Neural progenitor cell (in vitro differentiated cells): ENCODE results near the gene RAC2. TPM values are rescaled to one million over a fixed set of nuclear protein-coding genes. Genes with fewer than 3 reads are reported as not detected.

Source experiments
- DNase-seq: peaks from one replicate; pipeline ENCODE4 v3.0.0-alpha.2; 2016; ENCODE audit warnings: low spot score
- H2AFZ ChIP-seq: fragments of 200-600 bp; sonication (generic); replicated peaks from 2 replicates; pipeline ENCODE4 v1.6.1; 2016; ENCODE audit warnings: antibody characterized with exemption
- H3F3A ChIP-seq: fragments of 200-600 bp; sonication (generic); 2 replicates; pipeline ENCODE4 v1.6.1; 2016; ENCODE audit warnings: antibody characterized with exemption, low read depth
- H3K27ac ChIP-seq: fragments of 200-600 bp; sonication (generic); 2 replicates; pipeline ENCODE4 v1.5.1; 2016; ENCODE audit warnings: mild to moderate bottlenecking
- H3K27me3 ChIP-seq: fragments of 200-600 bp; sonication (generic); 2 replicates; pipeline ENCODE4 v1.6.1; 2016; ENCODE audit warnings: mild to moderate bottlenecking, moderate library complexity
- H3K36me3 ChIP-seq: fragments of 200-600 bp; sonication (generic); 2 replicates; pipeline ENCODE4 v1.5.1; 2016
- H3K4me1 ChIP-seq: fragments of 200-600 bp; sonication (generic); 2 replicates; pipeline ENCODE4 v1.6.1; 2016; ENCODE audit warnings: mixed run types
- H3K4me2 ChIP-seq: fragments of 200-600 bp; sonication (generic); 2 replicates; pipeline ENCODE4 v1.6.1; 2016
- H3K4me3 ChIP-seq: fragments of 200-600 bp; sonication (generic); 2 replicates; pipeline ENCODE4 v1.5.1; 2016
- H3K79me2 ChIP-seq: fragments of 200-600 bp; sonication (generic); 2 replicates; pipeline ENCODE4 v1.6.1; 2016; ENCODE audit warnings: low read depth
- H3K9ac ChIP-seq: fragments of 200-600 bp; sonication (generic); 2 replicates; pipeline ENCODE4 v1.6.1; 2016
- H3K9me3 ChIP-seq: fragments of 200-600 bp; sonication (generic); 2 replicates; pipeline ENCODE4 v1.5.1; 2016; ENCODE audit warnings: low read depth
- H4K20me1 ChIP-seq: fragments of 200-600 bp; sonication (generic); 2 replicates; pipeline ENCODE4 v1.6.1; 2016; ENCODE audit warnings: low read depth
- H3K27ac Mint-ChIP-seq: 3 replicates; pipeline ENCODE4 v1.8.0; 2021; ENCODE audit warnings: mixed read lengths
- H3K27me3 Mint-ChIP-seq: 2 replicates; pipeline ENCODE4 v1.8.0; 2022; ENCODE audit warnings: low read depth, mild to moderate bottlenecking, inconsistent platforms, moderate library complexity, mixed read lengths; ENCODE audit not compliant: insufficient read depth
- H3K36me3 Mint-ChIP-seq: 3 replicates; pipeline ENCODE4 v1.8.0; 2021; ENCODE audit warnings: mixed read lengths
- H3K4me1 Mint-ChIP-seq: 3 replicates; pipeline ENCODE4 v1.8.0; 2021; ENCODE audit warnings: mixed read lengths
- H3K4me3 Mint-ChIP-seq: 3 replicates; pipeline ENCODE4 v1.8.0; 2021; ENCODE audit warnings: mild to moderate bottlenecking, moderate library complexity, mixed read lengths
- H3K9me3 Mint-ChIP-seq: 3 replicates; pipeline ENCODE4 v1.8.0; 2020; ENCODE audit warnings: mixed read lengths
- CTCF ChIP-seq: fragments of 200-600 bp; sonication (generic); IDR thresholded peaks from 2 replicates; pipeline ENCODE4 v1.5.1; 2017; ENCODE audit warnings: antibody characterized with exemption, mild to moderate bottlenecking
- EZH2 ChIP-seq: fragments of 200-600 bp; sonication (generic); IDR thresholded peaks from 2 replicates; pipeline ENCODE4 v1.6.1; 2017; ENCODE audit warnings: antibody characterized with exemption, mild to moderate bottlenecking, moderate library complexity
- EZH2phosphoT487 ChIP-seq: fragments of 200-600 bp; sonication (generic); IDR thresholded peaks from 2 replicates; pipeline ENCODE4 v1.6.1; 2017; ENCODE audit warnings: antibody characterized with exemption
- total RNA-seq: library from RNA; depleted of rRNA; stranded (reverse); fragments of >200 nt; gene quantifications from 2 replicates; pipeline ENCODE4 v1.2.3, GENCODE V29; 2015; ENCODE audit warnings: low replicate concordance

The RAC2 gene
- total RNA-seq, 1 donor from 2014 or later = 1.7 TPM

- TF ChIP-seq CTCF (no peak), EZH2 (no peak), EZH2phosphoT487 (no peak)
- Histone ChIP-seq H3K27ac (no peak overlapping the region), H3F3A (peaks cover 14% of the 10 kb centered on the region), H3K4me3 (no peak overlapping the region), H3K4me1 (peaks cover 17% of the 10 kb centered on the region), H3K27me3 (no peaks in the 10 kb centered on the region), H2AFZ (no peak overlapping the region), H3K36me3 (no peaks in the 10 kb centered on the region), H3K9ac (no peak overlapping the region), H3K79me2 (no peaks in the 10 kb centered on the region), H3K9me3 (no peaks in the 10 kb centered on the region), H3K4me2 (peak overlapping the region; percentile 65), H4K20me1 (no peaks in the 10 kb centered on the region)
- peak overlapping the region; percentile 44 for H3K4me3 Mint-ChIP-seq
- H3K4me1 Mint-ChIP-seq = peaks cover 37% of the 10 kb centered on the region
- peak overlapping the region; percentile 87 for H3K27ac Mint-ChIP-seq
- peaks cover under 1% of the 10 kb centered on the region for H3K27me3 Mint-ChIP-seq
- H3K9me3 Mint-ChIP-seq = no peaks in the 10 kb centered on the region
- H3K36me3 Mint-ChIP-seq = peaks cover 2% of the 10 kb centered on the region
- peak; percentile 85 for DNase-seq
Measured at GRCh38 chr22:37178350-37179125, 65.5 kb downstream of the RAC2 start.

DNA sequence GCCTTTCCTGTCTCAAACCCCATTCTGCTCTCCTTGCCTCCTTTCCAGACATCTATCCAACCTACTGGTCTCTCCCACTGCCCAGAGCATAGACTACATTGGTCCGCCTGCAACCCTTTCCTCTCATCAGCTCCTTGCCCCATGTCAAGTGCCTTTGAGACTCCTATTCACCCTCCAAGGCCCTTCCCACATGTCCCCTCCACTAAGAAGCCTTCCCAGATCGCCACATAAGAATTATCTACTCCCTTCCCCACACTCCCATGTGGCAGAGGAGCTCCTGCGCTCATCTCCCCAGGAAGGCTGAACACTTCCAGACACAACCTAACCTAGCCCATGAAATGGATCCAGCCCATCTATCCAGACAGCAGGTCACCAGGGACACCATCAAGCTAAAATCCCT lies 66.3 kb downstream of the RAC2 start:
- Mint-ChIP-seq H3K27me3 (no peaks in the 10 kb centered on the region), H3K9me3 (no peaks in the 10 kb centered on the region), H3K4me1 (peaks cover 37% of the 10 kb centered on the region), H3K36me3 (peaks cover 2% of the 10 kb centered on the region), H3K27ac (peak overlapping the region; percentile 87), H3K4me3 (peak overlapping the region; percentile 1)
- H2AFZ ChIP-seq = no peak overlapping the region
- no peak overlapping the region for H3K4me3 ChIP-seq
- H4K20me1 ChIP-seq = no peaks in the 10 kb centered on the region
- no peaks in the 10 kb centered on the region for H3K36me3 ChIP-seq
- H3F3A ChIP-seq = peaks cover 14% of the 10 kb centered on the region
- H3K9ac ChIP-seq = no peak overlapping the region
- peaks cover 17% of the 10 kb centered on the region for H3K4me1 ChIP-seq
- no peak for DNase-seq
- H3K27ac ChIP-seq = no peak overlapping the region
- H3K9me3 ChIP-seq = no peaks in the 10 kb centered on the region
- no peaks in the 10 kb centered on the region for H3K79me2 ChIP-seq
- peak overlapping the region; percentile 65 for H3K4me2 ChIP-seq
- no peaks in the 10 kb centered on the region for H3K27me3 ChIP-seq
- TF ChIP-seq EZH2phosphoT487 (no peak), EZH2 (no peak), CTCF (no peak)

DNA sequence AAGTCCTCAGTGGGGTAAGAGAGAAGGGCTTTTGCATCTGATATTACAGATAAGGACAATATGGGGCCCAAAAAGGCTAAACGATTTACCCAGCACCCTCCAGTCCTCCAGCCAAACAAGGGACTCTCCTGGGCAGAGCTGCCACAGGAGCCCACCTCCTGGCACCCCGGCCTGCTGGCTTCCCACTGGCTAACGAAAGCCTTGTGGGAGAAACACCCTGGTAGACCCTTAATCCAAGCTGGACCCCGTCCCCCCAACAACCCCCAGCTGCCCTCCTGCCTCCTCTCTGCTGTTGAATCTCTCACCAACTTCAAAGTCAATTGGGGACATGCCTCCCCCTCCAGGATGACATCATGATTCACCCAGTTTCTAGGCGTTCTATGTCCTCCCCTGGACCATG lies 66.8 kb downstream of the RAC2 start:
- no peaks in the 10 kb centered on the region for H3K36me3 ChIP-seq
- no peaks in the 10 kb centered on the region for H3K27me3 ChIP-seq
- H3K27me3 Mint-ChIP-seq = peaks cover 2% of the 10 kb centered on the region
- no peaks in the 10 kb centered on the region for H3K9me3 ChIP-seq
- peak overlapping the region; percentile 1 for H3K4me3 Mint-ChIP-seq
- H3K9me3 Mint-ChIP-seq = no peaks in the 10 kb centered on the region
- H3K9ac ChIP-seq = no peak overlapping the region
- H3K27ac ChIP-seq = no peak overlapping the region
- peaks cover 14% of the 10 kb centered on the region for H3F3A ChIP-seq
- H4K20me1 ChIP-seq = no peaks in the 10 kb centered on the region
- no peaks in the 10 kb centered on the region for H3K79me2 ChIP-seq
- TF ChIP-seq EZH2 = no peak
- TF ChIP-seq EZH2phosphoT487 = no peak
- no peak for TF ChIP-seq CTCF
- no peak overlapping the region for H3K4me2 ChIP-seq
- H3K4me1 Mint-ChIP-seq = peaks cover 37% of the 10 kb centered on the region
- H3K4me3 ChIP-seq = no peak overlapping the region
- no peak for DNase-seq
- H2AFZ ChIP-seq = no peak overlapping the region
- peaks cover 2% of the 10 kb centered on the region for H3K36me3 Mint-ChIP-seq
- H3K27ac Mint-ChIP-seq = peak overlapping the region; percentile 87
- H3K4me1 ChIP-seq = peaks cover 17% of the 10 kb centered on the region
